ENCODE data around the gene MORC4.

Gene MORC4

DNA sequence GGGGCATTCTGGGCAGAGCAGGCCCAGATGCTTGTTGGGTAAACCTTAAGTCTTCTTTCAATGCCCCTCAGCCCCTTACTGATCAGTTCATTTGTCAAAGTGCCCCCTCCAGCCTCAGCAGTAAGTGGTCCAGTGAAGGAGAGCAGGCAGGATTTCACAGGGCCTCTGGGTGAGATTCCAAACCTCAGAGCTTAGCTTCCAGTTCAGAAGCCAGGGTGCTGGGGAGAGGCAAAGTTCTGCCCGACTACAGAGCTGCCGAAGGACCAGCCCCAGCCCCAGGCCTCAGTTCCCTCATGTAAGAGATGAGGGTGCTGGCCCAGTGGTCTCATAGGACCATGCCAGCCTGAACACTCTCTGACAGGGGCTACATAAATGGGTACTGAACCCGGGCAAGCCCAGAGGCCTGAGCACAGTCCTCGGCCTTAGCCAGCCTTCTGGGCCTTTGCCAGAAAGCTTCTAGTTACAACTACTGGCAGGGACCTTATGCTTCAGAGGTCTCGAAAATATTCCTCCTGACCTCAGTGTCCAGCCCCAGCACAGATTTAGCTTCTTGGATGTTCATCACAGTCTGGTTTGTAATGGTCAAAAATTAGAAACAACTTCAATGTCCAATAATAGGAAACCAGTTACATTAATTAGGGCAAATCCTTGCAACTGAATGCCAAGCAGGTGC is 96.0 kb downstream of the MORC4 start:
- DNase-seq, result no peak

DNA sequence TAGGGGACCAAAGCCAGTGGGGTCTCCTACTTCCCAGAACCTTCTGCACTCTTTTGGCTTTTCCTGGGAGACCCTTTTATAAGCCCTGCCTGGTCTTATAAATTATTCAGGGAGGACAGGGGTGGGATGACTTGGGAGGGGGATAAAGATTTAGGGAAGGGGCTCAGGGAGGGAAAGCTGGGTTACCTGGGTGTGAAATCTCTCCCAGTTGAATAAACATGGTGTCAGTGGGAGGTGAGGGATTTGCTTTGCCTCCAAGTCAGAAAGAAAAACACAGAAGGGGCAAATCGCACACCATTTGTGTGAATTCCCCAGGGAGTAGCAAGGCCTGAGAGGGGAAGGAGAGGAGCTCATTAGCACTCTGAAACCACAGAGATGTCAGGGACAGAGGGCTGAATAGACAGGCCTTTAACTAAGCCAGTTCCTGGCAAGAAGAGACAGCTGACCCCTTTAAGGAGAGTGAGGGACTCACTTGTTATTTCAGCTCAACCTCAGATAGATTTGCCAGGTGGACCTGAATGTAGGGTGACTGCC is 96.7 kb downstream of the MORC4 start, which contains the start of gene RIPPLY1:
Gene RIPPLY1, minus strand, starts transcription at position 51 of the 534 bp plus-strand sequence. CDS start 54 bp downstream, outside the sequence.
- no peak for DNase-seq

DNA sequence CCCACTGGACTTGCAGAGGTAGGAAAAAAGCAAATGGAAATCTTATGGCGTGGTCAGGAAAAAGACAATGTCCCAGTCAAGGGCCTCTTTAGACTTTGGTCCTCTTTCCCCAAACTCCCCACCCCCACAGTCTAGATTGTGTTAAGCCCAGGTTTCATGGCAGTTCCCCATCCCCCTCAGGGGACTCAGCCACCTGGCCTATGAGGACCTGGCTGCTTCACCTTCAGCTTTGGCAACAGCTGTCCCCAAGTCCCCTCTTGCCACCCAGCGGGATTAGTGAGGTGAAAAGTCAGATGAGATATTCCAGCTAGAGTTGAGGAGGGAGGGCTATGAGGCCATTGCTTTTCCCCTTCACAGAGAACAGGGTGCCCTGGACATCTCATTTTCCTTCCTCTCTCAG is 97.3 kb downstream of the MORC4 start:
- no peak for DNase-seq

DNA sequence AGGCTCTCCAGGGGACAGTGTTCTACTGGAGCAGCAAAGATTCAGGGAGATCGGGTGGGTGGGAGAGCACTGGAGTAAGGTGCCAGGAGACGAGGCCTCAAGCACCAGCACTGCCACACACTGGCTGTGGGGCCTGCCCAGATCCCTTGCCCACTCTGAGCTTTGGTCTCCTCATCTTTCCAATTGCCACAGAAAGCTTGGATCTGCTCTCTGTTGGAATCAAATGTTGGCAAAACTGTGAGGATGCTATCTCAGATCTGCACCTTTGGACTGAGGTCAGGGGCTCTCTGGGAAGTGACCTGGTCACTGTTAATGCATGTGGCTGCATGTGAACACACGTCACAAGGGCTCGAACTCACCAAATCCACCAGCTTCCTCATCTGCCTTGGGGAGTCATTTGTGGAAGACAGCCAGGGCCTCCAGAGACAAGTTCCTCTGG is 98.2 kb downstream of the MORC4 start:
- DNase-seq, result no peak

DNA sequence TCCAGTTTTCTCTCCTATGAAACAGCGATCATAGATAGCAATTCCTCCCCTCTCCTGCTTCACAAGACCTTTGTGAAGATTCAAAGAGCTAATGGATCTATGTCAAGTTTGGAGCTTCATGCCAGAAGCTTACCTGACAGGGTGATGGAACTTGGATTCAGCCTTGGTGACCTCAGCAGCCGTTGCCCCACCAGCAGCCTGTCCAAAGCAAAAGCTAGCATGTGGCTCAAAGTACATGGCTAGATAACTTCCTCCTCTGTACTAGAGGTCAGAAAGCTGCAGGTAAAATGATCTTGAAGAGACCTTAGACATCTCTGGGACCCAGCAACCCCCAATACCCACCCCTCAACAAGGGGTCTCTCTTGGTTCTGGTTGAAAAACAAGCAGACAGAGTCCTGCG is 98.7 kb downstream of the MORC4 start:
- DNase-seq, result no peak

DNA sequence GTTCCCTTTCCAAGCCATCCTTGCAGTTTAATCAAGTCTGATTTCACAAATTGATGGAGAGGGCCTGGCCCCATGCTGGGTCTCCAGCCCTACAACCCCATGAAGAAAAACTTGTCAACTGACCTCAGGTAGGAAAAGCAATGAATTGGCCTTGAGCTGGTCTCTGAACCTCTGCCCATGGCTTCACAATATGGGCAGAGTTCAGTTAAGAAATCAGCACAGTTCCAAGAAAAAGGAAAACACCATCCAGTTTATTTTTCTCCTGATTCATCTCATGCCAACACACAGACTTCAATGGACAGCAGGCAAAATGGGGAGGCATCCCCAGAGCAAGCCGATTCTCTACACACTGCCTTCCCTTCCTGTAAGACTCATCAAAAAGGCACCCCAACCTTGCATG is 100.2 kb downstream of the MORC4 start:
- DNase-seq, result no peak

DNA sequence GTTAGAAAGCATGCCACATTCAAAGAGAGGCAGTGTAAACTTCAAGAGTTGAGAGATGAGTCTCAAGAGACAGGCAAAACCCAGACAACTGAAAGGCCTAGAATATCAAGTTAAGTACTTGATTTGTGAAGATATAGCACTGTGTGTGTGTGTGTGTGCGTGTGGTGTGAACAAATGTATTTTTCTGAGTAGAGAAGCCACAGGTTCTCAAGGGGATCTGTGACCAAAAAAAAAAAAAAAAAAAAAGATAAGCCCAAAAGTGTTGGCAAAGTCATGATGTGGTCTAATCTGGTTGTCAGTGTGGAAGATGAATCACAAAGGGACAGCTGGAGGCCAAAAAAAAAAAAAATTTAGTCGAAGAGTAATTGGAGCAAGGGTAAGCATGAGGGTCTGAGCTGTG is 100.7 kb downstream of the MORC4 start:
- DNase-seq, result no peak

DNA sequence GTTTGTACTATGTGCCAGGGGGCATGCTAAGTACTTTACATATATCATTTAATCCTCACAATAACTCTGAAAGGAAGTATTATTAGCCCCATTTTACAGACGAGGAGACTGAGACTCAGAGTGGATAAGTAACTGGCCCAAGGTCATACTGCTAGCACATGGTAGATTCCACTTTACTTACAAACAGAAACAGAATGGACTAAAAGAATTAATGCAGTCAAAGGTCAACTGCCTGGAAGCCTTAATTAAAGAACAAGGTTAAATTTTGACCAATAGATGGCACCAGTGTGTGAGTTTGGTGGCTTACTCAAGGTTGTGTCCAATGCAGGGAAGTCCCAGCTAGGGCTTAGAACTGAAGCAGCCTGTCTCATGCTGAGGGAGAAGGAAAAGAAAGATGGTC is 101.5 kb downstream of the MORC4 start:
- DNase-seq, result no peak

DNA sequence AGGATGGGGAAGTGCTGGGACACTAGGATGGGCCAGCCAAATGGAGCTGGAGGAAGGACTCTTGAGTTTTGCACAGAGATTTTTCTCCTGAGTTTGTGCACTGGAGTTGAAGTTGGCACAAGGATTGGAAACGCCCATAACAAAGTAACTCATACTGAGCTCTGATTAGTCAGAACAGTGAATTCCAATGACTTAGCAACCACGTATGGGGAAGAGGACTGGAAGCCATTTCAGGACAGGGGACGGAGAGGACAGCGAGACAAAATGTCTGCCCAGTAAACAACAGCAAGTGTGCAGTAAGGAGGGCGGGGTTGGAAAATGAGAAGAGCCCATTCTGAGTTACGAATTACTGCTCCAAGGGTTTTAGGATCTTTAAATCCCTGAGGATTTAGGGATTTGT is 102.8 kb downstream of the MORC4 start:
- DNase-seq, result no peak

DNA sequence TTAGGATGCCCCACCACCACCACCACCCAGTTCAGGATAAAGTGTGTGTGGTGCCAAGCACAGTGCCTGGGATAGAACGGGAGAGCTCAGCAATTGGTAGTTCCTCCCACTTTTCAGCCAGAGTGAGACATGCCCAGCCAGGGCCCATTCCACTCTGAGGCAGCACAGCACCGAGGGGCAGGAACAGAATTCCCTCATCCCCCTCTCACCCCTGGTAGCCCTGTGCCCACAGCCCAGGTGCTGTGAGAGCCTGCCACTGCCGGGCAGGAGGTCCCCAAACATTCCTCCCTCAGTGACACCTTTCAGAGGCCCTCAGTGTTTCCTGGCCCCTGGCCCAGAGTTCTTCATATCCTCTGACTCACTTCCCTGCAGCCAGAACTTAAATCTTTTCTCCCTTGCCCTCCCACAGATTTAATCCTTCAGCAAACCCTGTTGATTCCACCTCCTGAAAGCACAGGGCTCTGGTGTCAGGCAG is 105.0 kb downstream of the MORC4 start:
- no peak for DNase-seq

DNA sequence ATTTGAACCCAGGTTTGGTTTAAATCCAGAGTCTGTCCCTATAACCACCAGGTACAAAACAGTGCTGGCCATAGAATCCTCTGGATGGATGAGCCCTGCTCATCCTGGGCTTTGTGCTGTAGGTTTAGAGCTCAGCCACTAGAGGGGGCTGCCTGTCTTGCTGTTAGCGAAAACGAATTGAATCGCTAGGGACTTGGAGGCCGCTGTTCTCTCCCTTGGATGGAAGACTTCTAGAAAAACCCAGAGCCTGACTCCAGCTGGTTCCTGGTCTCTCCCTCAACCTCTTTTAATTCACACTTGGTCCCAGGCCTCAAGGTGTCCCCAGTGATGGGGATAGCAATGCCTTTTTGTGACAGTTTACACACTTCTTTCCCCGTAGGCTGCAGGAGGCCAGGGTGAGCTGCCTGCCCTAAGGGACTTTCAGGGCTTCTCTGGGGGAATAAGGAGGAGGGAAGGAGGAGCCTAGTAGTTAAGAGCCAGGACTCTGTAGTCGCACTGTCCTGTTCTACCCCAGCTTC is 105.6 kb downstream of the MORC4 start:
- peak; percentile 43 for DNase-seq

DNA sequence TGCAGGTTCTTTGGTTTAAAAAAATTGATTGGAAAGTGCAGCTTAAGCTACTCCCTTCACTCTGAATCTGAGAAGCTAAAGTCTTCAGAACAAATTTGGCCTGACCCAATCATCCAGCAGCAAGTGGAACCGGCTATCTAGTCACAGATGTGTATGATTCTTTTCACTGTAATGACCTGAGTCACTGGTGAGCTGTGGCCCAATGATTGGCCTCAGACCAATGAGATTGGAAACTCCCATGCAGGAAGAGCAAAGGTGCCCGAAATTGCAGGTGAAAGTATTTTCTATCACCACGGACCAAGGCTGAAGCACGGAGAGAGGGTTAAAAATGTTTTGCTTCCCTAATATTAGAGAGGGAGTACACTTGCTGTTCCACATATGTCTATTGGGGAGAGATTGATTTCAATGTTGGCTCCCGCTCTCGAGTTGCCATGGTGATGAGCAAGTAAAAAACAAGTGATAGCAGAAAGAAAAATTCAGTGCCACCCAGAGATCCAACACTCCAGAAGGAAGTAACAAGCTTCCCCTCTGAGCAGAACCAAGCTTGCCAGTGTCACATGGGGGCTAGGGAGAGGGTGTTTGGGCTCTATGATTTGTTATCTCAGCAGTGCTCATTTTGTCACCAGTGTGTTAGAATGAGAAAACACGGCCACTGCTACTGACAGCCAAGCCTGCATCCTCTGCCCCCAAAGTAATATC is 108.1 kb downstream of the MORC4 start:
- DNase-seq, result no peak

All from activated T-cell treated with anti-CD3 and anti-CD28 coated beads, Interleukin-2, amount 50 U/mL, for 1 hour (primary cell).